K562 (cell line): ENCODE data around the gene B2M. TPM values are rescaled to one million over a fixed set of nuclear protein-coding genes. Genes with fewer than 3 reads are reported as not detected.

Source experiments
- ARNT ChIP-seq, 2 experiments: fragments of 450-650 bp; IDR thresholded peaks; 2 replicates each; pipeline ENCODE4 v1.6.1; 2016; ENCODE audit warnings: mild to moderate bottlenecking in 1 of 2
- BHLHE40 ChIP-seq: IDR thresholded peaks from 2 replicates; pipeline ENCODE4 v1.6.1; 2011; ENCODE audit warnings: low read length, improper control_type of control experiment
- CHD2 ChIP-seq: IDR thresholded peaks from 2 replicates; pipeline ENCODE4 v1.6.1; 2011; ENCODE audit warnings: low read depth, low read length
- FOXK1 ChIP-seq: sonication (generic); formaldehyde crosslinking; IDR thresholded peaks from 2 replicates; pipeline ENCODE4 v1.8.0; 2022; ENCODE audit warnings: missing genetic modification reagents, mild to moderate bottlenecking, borderline replicate concordance
- JUNB ChIP-seq: fragments of 450-650 bp; formaldehyde crosslinking; conservative IDR thresholded peaks from 2 replicates; pipeline ENCODE4 v1.4.0; 2020; ENCODE audit warnings: mild to moderate bottlenecking
- JUND ChIP-seq, 2 experiments: IDR thresholded peaks; 2 replicates in 1 of 2; 3 replicates in 1 of 2; pipeline ENCODE4 v1.6.1; 2011; ENCODE audit warnings: borderline replicate concordance in 2 of 2, low read depth in 2 of 2, low read length in 2 of 2, improper control_type of control experiment in 1 of 2, missing biosample characterization in 1 of 2, missing genetic modification characterization in 1 of 2, missing genetic modification reagents in 1 of 2
- KDM5B ChIP-seq: fragments of 200-600 bp; sonication (generic); IDR thresholded peaks from 2 replicates; pipeline ENCODE4 v1.6.1; 2012; ENCODE audit warnings: low read depth, mild to moderate bottlenecking, moderate library complexity, low read length, control low read depth, inconsistent platforms; ENCODE audit not compliant: insufficient replicate concordance
- KLF6 ChIP-seq: fragments of 250-450 bp; sonication (Bioruptor Pico); IDR thresholded peaks from 2 replicates; pipeline ENCODE4 v1.4.0; 2020; ENCODE audit warnings: mild to moderate bottlenecking, moderate library complexity, borderline replicate concordance
- MEF2A ChIP-seq: IDR thresholded peaks from 2 replicates; pipeline ENCODE4 v1.6.1; 2011; ENCODE audit warnings: low read depth, mild to moderate bottlenecking, low read length, moderate library complexity; ENCODE audit not compliant: control insufficient read depth
- PML ChIP-seq: IDR thresholded peaks from 2 replicates; pipeline ENCODE4 v1.6.1; 2012; ENCODE audit warnings: low read length, inconsistent platforms
- RAD21 ChIP-seq, 2 experiments: fragments of 250-450 bp in 1 of 2; fragments of 450-650 bp in 1 of 2; sonication (Bioruptor Pico) in 1 of 2; formaldehyde crosslinking in 1 of 2; IDR thresholded peaks in 1 of 2; conservative IDR thresholded peaks in 1 of 2; 2 replicates each; pipeline versions ENCODE4 v1.4.0 to v1.8.0; 2020 to 2022; ENCODE audit warnings: mild to moderate bottlenecking in 2 of 2, moderate library complexity in 1 of 2
- SAP30 ChIP-seq: fragments of 200-600 bp; sonication (generic); IDR thresholded peaks from 2 replicates; pipeline ENCODE4 v1.6.1; 2012; ENCODE audit warnings: borderline replicate concordance, low read depth, mild to moderate bottlenecking, moderate library complexity, low read length, control low read depth, inconsistent platforms; ENCODE audit not compliant: insufficient read depth, poor library complexity, severe bottlenecking
- ZKSCAN8 ChIP-seq: fragments of 200-800 bp; sonication (Bioruptor generic); IDR thresholded peaks from 2 replicates; pipeline ENCODE4 v1.6.1; 2016; ENCODE audit warnings: missing genetic modification characterization, missing compliant biosample characterization
- polyA plus RNA-seq, 8 experiments: library from polyadenylated mRNA; depleted of rRNA in 4 of 8; stranded (reverse) in 5 of 8; unstranded in 3 of 8; fragments of >200 nt; fragmentation: Nextera tagmentation in 2 of 8; fragmentation: Illumina TruSeq in 1 of 8; extraction: Ambion mirVana in 2 of 8; extraction: Trizol in 1 of 8; gene quantifications; 2 replicates each; pipeline versions ENCODE4 v1.2.1 to v1.2.3, GENCODE V29; 2011 to 2014; ENCODE audit warnings: inconsistent platforms in 1 of 8, missing spikeins in 1 of 8
- total RNA-seq, 7 experiments: library from RNA; depleted of rRNA in 6 of 7; stranded (reverse); fragments of >200 nt in 6 of 7; fragmentation: Illumina TruSeq in 2 of 7; extraction: Trizol in 2 of 7; gene quantifications; 2 replicates each; pipeline versions ENCODE4 v1.2.1 to v1.2.3, GENCODE V29; 2011 to 2021; ENCODE audit warnings: low replicate concordance in 1 of 7
- TF ChIP-seq, protein P1 (sequence below), 2 experiments: fragments of 450-650 bp; IDR thresholded peaks; 2 replicates each; pipeline ENCODE4 v1.6.1; 2016
- TF ChIP-seq, protein P2 (sequence below): fragments of 450-650 bp; formaldehyde crosslinking; IDR thresholded peaks from 2 replicates; pipeline ENCODE4 v1.4.0; 2020; ENCODE audit warnings: mild to moderate bottlenecking, mixed read lengths
- TF ChIP-seq, protein P3 (sequence below): fragments of 450-650 bp; IDR thresholded peaks from 2 replicates; pipeline ENCODE4 v1.6.1; 2018; ENCODE audit not compliant: partially characterized antibody
- TF ChIP-seq, protein P4 (sequence below): IDR thresholded peaks from 2 replicates; pipeline ENCODE4 v1.6.1; 2014; ENCODE audit warnings: antibody characterized with exemption

The B2M gene
- total and polyA plus RNA-seq, 9 of the 15 experiments (the other 6 are each of a cell fraction or from before 2014, with no cell fraction given) = 460 to 3,138 (median 1,032) TPM

DNA sequence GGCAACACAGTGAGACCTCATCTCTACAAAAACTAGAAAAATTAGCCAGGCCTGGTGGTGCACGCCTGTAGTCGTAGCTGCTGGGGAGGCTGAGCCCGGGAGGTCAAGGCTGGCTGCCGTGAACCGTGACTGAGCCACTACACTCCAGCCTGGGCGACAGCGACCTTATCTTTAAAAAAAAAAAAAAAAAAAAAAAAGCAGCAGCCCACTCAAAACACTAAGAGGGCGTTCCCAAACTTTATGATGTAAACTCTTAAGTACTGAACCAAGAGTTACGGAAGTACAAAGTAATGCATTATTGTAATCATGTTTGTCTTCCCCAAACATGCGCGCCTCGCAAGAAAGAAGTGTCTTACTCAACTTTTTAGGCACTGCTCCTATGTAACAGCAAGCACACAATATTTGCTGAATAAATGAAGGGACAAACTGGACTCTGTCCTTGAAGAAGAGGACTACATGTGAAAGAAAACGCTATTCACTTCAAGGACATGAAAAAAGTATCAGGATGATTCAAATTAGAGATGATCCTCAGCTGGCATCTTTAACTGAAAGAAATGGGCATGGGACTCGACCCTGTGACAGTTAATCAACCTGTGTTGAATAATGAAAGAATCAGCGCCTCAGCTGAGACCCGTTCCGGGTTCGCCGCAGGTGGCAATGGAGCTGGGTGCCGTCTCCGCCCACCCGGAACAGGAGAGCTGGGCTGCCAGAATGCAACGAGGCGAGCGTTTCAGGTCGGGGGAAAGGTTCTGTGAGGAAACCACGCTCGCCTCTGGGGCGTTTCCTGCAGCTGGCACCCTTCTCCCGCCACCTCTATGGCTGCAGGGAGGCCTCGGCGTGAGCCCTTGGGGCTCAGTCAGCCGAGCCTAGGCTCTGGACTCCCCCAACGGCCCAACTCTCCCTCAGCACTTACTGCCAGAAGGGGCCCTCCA lies 48.6 kb upstream of the B2M start (continued):
- TF ChIP-seq SAP30 = peak; percentile 90
- TF ChIP-seq JUND (IDR thresholded peaks at IDR 0.05; ENCODE audit: borderline replicate concordance, low read depth, low read length) = peak; percentile 23; the same call in 1 of the 2 replicates
- TF ChIP-seq JUND (tag; IDR thresholded peaks at IDR 0.05; ENCODE audit: borderline replicate concordance, low read depth, low read length) = no peak; the same call in 2 of the 3 replicates
- no peak for TF ChIP-seq PML
- TF ChIP-seq RAD21 (CRISPR knock-in tag; conservative IDR thresholded peaks at IDR 0.05 in 1 of 2, IDR thresholded peaks at IDR 0.05 in 1 of 2) = no peak
- no peak for TF ChIP-seq FOXK1 (CRISPR knock-in tag)
- no peak for TF ChIP-seq MEF2A
- TF ChIP-seq CHD2 = no peak
- TF ChIP-seq, protein P1, sequence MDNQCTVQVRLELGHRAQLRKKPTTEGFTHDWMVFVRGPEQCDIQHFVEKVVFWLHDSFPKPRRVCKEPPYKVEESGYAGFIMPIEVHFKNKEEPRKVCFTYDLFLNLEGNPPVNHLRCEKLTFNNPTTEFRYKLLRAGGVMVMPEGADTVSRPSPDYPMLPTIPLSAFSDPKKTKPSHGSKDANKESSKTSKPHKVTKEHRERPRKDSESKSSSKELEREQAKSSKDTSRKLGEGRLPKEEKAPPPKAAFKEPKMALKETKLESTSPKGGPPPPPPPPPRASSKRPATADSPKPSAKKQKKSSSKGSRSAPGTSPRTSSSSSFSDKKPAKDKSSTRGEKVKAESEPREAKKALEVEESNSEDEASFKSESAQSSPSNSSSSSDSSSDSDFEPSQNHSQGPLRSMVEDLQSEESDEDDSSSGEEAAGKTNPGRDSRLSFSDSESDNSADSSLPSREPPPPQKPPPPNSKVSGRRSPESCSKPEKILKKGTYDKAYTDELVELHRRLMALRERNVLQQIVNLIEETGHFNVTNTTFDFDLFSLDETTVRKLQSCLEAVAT (IDR thresholded peaks at IDR 0.05) = 0 out of 4 replicates have a peak, but pooled peaks of 1 of the 2 experiments have one; percentile 19
- no peak for TF ChIP-seq KDM5B
- TF ChIP-seq, protein P2, sequence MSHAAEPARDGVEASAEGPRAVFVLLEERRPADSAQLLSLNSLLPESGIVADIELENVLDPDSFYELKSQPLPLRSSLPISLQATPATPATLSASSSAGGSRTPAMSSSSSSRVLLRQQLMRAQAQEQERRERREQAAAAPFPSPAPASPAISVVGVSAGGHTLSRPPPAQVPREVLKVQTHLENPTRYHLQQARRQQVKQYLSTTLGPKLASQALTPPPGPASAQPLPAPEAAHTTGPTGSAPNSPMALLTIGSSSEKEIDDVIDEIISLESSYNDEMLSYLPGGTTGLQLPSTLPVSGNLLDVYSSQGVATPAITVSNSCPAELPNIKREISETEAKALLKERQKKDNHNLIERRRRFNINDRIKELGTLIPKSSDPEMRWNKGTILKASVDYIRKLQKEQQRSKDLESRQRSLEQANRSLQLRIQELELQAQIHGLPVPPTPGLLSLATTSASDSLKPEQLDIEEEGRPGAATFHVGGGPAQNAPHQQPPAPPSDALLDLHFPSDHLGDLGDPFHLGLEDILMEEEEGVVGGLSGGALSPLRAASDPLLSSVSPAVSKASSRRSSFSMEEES (CRISPR knock-in tag) = no peak
- TF ChIP-seq ARNT (IDR thresholded peaks at IDR 0.05) = no peak; a peak in 1 of 4 replicates
- TF ChIP-seq JUNB (CRISPR knock-in tag) = no peak
- peak; percentile 51 for TF ChIP-seq BHLHE40
- TF ChIP-seq, protein P3, sequence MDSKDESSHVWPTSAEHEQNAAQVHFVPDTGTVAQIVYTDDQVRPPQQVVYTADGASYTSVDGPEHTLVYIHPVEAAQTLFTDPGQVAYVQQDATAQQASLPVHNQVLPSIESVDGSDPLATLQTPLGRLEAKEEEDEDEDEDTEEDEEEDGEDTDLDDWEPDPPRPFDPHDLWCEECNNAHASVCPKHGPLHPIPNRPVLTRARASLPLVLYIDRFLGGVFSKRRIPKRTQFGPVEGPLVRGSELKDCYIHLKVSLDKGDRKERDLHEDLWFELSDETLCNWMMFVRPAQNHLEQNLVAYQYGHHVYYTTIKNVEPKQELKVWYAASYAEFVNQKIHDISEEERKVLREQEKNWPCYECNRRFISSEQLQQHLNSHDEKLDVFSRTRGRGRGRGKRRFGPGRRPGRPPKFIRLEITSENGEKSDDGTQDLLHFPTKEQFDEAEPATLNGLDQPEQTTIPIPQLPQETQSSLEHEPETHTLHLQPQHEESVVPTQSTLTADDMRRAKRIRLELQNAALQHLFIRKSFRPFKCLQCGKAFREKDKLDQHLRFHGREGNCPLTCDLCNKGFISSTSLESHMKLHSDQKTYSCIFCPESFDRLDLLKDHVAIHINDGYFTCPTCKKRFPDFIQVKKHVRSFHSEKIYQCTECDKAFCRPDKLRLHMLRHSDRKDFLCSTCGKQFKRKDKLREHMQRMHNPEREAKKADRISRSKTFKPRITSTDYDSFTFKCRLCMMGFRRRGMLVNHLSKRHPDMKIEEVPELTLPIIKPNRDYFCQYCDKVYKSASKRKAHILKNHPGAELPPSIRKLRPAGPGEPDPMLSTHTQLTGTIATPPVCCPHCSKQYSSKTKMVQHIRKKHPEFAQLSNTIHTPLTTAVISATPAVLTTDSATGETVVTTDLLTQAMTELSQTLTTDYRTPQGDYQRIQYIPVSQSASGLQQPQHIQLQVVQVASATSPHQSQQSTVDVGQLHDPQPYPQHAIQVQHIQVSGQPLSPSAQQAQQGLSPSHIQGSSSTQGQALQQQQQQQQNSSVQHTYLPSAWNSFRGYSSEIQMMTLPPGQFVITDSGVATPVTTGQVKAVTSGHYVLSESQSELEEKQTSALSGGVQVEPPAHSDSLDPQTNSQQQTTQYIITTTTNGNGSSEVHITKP = no peak
- TF ChIP-seq, protein P4, sequence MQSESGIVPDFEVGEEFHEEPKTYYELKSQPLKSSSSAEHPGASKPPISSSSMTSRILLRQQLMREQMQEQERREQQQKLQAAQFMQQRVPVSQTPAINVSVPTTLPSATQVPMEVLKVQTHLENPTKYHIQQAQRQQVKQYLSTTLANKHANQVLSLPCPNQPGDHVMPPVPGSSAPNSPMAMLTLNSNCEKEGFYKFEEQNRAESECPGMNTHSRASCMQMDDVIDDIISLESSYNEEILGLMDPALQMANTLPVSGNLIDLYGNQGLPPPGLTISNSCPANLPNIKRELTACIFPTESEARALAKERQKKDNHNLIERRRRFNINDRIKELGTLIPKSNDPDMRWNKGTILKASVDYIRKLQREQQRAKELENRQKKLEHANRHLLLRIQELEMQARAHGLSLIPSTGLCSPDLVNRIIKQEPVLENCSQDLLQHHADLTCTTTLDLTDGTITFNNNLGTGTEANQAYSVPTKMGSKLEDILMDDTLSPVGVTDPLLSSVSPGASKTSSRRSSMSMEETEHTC = no peak
- TF ChIP-seq ZKSCAN8 (CRISPR knock-in tag) = no peak
- TF ChIP-seq KLF6 (CRISPR knock-in tag) = no peak
